Measurements from ENCODE around the gene RPL32.

- TF ChIP-seq CTCF (tag by site-specific recombination; IDR thresholded peaks at IDR 0.05) = no peak
- no peak for TF ChIP-seq PRDM6 (tag by site-specific recombination; IDR thresholded peaks at IDR 0.05)
- no peak for TF ChIP-seq ZNF416 (tag by site-specific recombination; IDR thresholded peaks at IDR 0.05)
- TF ChIP-seq KLF1 (tag by site-specific recombination; IDR thresholded peaks at IDR 0.05) = no peak
- no peak for TF ChIP-seq REST (tag by site-specific recombination; IDR thresholded peaks at IDR 0.05)
Measured at GRCh38 chr3:12878141-12878574, 36.8 kb upstream of the RPL32 start.
